Liver (tissue), 9 donors: ENCODE data around the gene UGGT2. TPM values are rescaled to one million over a fixed set of nuclear protein-coding genes. Genes with fewer than 3 reads are reported as not detected.

Source experiments
- DNase-seq: peaks from one replicate; pipeline ENCODE4 v3.0.0-alpha.2; 2017; ENCODE audit warnings: low spot score
- H3K27ac ChIP-seq, 2 donors: one replicate each; pipeline ENCODE4 v1.7.0; 2013; ENCODE audit warnings: inconsistent platforms in 2 of 2, low read length in 2 of 2, control low read depth in 1 of 2, low read depth in 1 of 2, mild to moderate bottlenecking in 1 of 2
- H3K27me3 ChIP-seq, 4 donors: one replicate each; pipeline versions ENCODE4 v1.6.1 to v1.7.0; 2013; ENCODE audit warnings: low read length in 3 of 4, inconsistent platforms in 1 of 4, mild to moderate bottlenecking in 1 of 4, moderate library complexity in 1 of 4; ENCODE audit not compliant: control insufficient read depth in 4 of 4, insufficient read depth in 4 of 4
- H3K36me3 ChIP-seq, 4 donors: one replicate each; pipeline versions ENCODE4 v1.6.1 to v1.7.0; 2013; ENCODE audit warnings: low read length in 3 of 4, mild to moderate bottlenecking in 3 of 4, low read depth in 1 of 4, moderate library complexity in 1 of 4; ENCODE audit not compliant: control insufficient read depth in 4 of 4, insufficient read depth in 3 of 4
- H3K4me1 ChIP-seq, 4 donors: one replicate each; pipeline versions ENCODE4 v1.6.1 to v1.7.0; 2013; ENCODE audit warnings: low read length in 3 of 4, mild to moderate bottlenecking in 3 of 4, moderate library complexity in 1 of 4; ENCODE audit not compliant: control insufficient read depth in 4 of 4, insufficient read depth in 4 of 4
- H3K4me3 ChIP-seq, 3 donors: one replicate each; pipeline versions ENCODE4 v1.6.1 to v1.7.0; 2013; ENCODE audit warnings: low read length in 3 of 3, control low read depth in 1 of 3, low read depth in 1 of 3, mild to moderate bottlenecking in 1 of 3
- H3K9ac ChIP-seq, 2 donors: one replicate each; pipeline ENCODE4 v1.7.0; 2013; ENCODE audit warnings: low read length in 2 of 2, mild to moderate bottlenecking in 2 of 2, moderate library complexity in 2 of 2, control low read depth in 1 of 2, low read depth in 1 of 2
- H3K9me3 ChIP-seq, 4 donors: one replicate each; pipeline versions ENCODE4 v1.6.1 to v1.7.0; 2013; ENCODE audit warnings: low read length in 3 of 4; ENCODE audit not compliant: control insufficient read depth in 4 of 4
- EGR1 ChIP-seq, 2 donors: IDR thresholded peaks; 2 replicates each; pipeline ENCODE4 v1.6.1; 2016 to 2018; ENCODE audit warnings: antibody characterized with exemption in 2 of 2, low read depth in 2 of 2
- JUND ChIP-seq, 2 donors: IDR thresholded peaks; 2 replicates each; pipeline ENCODE4 v1.6.1; 2016; ENCODE audit warnings: antibody characterized with exemption in 2 of 2
- NR2F2 ChIP-seq: IDR thresholded peaks from 2 replicates; pipeline ENCODE4 v1.6.1; 2016; ENCODE audit warnings: antibody characterized with exemption
- RAD21 ChIP-seq, 2 donors: IDR thresholded peaks; 2 replicates each; pipeline ENCODE4 v1.6.1; 2016; ENCODE audit warnings: antibody characterized with exemption in 2 of 2, mild to moderate bottlenecking in 2 of 2
- REST ChIP-seq: IDR thresholded peaks from 2 replicates; pipeline ENCODE4 v1.6.1; 2016; ENCODE audit warnings: antibody characterized with exemption, mild to moderate bottlenecking
- RXRA ChIP-seq, 2 donors: IDR thresholded peaks; 2 replicates each; pipeline ENCODE4 v1.6.1; 2017 to 2018; ENCODE audit warnings: antibody characterized with exemption in 2 of 2, mild to moderate bottlenecking in 1 of 2
- SP1 ChIP-seq: IDR thresholded peaks from 2 replicates; pipeline ENCODE4 v1.6.1; 2018; ENCODE audit warnings: antibody characterized with exemption, mild to moderate bottlenecking
- TAF1 ChIP-seq: conservative IDR thresholded peaks from 2 replicates; pipeline ENCODE4 v1.6.1; 2016; ENCODE audit warnings: antibody characterized with exemption, mild to moderate bottlenecking
- WGBS: extraction: QIAGEN DNeasy Blood & Tissue Kit; methylation state at CpG from one replicate; pipeline ENCODE4 v1.1.7; 2013; 5-methylcytosine and 5-hydroxymethylcytosine counted together
- polyA plus RNA-seq, 2 donors: library from polyadenylated mRNA; stranded (reverse) in 1 of 2; unstranded in 1 of 2; fragments of 200-250 nt in 1 of 2; fragments of >200 nt in 1 of 2; fragmentation: Nextera tagmentation in 1 of 2; extraction: Ambion mirVana in 1 of 2; gene quantifications; one replicate each; pipeline versions ENCODE4 v1.2.1 to v1.2.3, GENCODE V29; 2013 to 2015
- total RNA-seq, 2 donors: library from RNA; depleted of rRNA; stranded (reverse); fragments of >200 nt; gene quantifications; one replicate each; pipeline ENCODE4 v1.2.3, GENCODE V29; 2014
- TF ChIP-seq, protein P1 (sequence below): IDR thresholded peaks from 2 replicates; pipeline ENCODE4 v1.6.1; 2016; ENCODE audit warnings: antibody characterized with exemption
- TF ChIP-seq, protein P2 (sequence below): IDR thresholded peaks from 2 replicates; pipeline ENCODE4 v1.6.1; 2016; ENCODE audit warnings: antibody characterized with exemption
- donor health status: healthy.
- donor health status: healthy.
- donor health status: healthy.
- donor health status: healthy.
- donor health status: healthy.

The UGGT2 gene
- total and polyA plus RNA-seq, 4 donors: 5.6 to 23.0 (median 13.2) TPM

GRCh38 chr13:95968906-95969305 lies 84.3 kb downstream of the UGGT2 start:
- DNase-seq: no peak
- Histone ChIP-seq H3K4me3 (no peak overlapping the region), H3K4me1 (no peaks in the 10 kb centered on the region), H3K27me3 (no peaks in the 10 kb centered on the region), H3K27ac (no peak overlapping the region), H3K9ac (no peak overlapping the region), H3K36me3 (peaks cover 0 to 1% (median 0%) of the 10 kb centered on the region in 4 donors), H3K9me3 (no peaks in the 10 kb centered on the region)
- 84% methylated on average over 2 of the region's 2 CpGs for WGBS
- TF ChIP-seq RXRA (IDR thresholded peaks at IDR 0.05): no peak
- no peak for TF ChIP-seq RAD21 (IDR thresholded peaks at IDR 0.05)
- no peak for TF ChIP-seq SP1
- no peak for TF ChIP-seq JUND (IDR thresholded peaks at IDR 0.05)
- no peak for TF ChIP-seq EGR1 (IDR thresholded peaks at IDR 0.05; ENCODE audit: low read depth in 2 of 2)
- no peak for TF ChIP-seq NR2F2
- TF ChIP-seq, protein P1, sequence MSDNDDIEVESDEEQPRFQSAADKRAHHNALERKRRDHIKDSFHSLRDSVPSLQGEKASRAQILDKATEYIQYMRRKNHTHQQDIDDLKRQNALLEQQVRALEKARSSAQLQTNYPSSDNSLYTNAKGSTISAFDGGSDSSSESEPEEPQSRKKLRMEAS: no peak

DNA sequence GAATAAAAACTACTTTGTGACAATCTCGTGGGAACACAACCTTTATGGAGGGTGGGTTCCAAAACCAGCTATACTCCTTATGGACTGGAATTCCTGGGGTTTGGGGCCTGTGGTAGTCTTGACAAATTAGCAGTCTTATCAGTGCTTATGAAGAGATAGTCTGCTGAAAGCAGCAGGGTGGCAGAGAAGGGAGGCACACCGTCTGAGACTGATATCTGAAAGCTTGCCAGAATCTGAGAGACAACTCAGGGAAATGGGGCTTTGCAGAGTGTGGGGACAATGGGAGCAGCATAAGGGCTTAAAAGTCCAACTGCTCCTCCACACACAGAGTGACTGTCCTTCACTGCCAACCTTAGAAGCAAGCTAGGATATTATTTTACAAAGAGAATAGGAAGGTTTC lies 95.9 kb downstream of the UGGT2 start:
- 81% methylated on average over 2 of the region's 2 CpGs for WGBS
- no peak for DNase-seq
- peaks cover 0 to 7% (median 0%) of the 10 kb centered on the region in 4 donors for H3K9me3 ChIP-seq

More for the DNA sequence above, 95.9 kb downstream of the UGGT2 start:
- Histone ChIP-seq H3K27ac (no peak overlapping the region), H3K4me3 (no peak overlapping the region), H3K36me3 (no peaks in the 10 kb centered on the region), H3K4me1 (no peaks in the 10 kb centered on the region), H3K9ac (no peak overlapping the region), H3K27me3 (no peaks in the 10 kb centered on the region)
- TF ChIP-seq TAF1 (no peak), RAD21 (IDR thresholded peaks at IDR 0.05) (no peak), REST (no peak), RXRA (IDR thresholded peaks at IDR 0.05) (no peak), EGR1 (IDR thresholded peaks at IDR 0.05; ENCODE audit: low read depth in 2 of 2) (no peak)
- TF ChIP-seq, protein P1: no peak
- TF ChIP-seq, protein P2, sequence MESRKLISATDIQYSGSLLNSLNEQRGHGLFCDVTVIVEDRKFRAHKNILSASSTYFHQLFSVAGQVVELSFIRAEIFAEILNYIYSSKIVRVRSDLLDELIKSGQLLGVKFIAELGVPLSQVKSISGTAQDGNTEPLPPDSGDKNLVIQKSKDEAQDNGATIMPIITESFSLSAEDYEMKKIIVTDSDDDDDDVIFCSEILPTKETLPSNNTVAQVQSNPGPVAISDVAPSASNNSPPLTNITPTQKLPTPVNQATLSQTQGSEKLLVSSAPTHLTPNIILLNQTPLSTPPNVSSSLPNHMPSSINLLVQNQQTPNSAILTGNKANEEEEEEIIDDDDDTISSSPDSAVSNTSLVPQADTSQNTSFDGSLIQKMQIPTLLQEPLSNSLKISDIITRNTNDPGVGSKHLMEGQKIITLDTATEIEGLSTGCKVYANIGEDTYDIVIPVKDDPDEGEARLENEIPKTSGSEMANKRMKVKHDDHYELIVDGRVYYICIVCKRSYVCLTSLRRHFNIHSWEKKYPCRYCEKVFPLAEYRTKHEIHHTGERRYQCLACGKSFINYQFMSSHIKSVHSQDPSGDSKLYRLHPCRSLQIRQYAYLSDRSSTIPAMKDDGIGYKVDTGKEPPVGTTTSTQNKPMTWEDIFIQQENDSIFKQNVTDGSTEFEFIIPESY: no peak
